Measurements from ENCODE around the gene ZNF48.

Gene ZNF48

DNA sequence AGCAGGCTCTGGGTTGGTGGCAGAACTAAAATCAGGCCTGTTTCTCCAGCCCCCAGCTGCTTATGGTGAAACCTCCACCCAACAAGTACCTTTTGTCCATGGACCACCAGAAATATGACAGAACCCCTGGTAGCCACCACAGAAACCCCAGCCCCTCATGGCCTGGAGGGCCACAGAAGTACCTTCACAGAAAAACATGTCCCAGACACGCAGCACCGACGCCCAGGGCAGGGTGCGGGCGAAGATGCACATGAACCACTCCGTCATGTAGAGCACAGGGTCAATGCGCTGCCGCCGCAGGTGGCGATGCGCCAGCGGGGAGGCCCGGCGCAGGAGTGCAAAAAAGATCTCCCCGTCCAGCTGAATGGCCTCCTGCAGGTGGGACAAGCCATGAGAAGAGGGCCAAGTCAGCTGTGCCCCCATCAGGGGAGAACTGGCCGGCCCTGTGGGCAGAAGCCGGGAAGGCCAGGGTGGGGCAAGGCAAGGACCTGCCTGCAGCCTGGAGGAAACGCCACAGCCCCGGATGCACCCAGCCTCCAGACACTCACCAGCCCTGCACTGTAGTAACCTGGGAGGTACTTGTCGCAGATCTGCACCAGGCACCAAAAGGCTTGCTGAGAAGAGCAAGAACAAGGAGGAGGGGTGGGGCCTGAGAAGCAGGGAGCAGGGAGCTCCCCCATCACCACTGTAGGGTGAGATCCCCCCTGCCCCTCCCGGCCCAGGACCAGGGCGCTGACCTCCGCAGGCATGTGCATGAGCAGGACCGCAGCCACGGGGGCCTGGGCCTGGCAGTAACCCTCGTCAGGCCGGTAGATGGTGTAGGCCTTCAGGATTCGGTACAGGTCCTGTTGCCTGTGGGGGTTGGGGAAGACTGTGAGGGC lies 36.0 kb upstream of the ZNF48 start:
- no peak for DNase-seq

- DNase-seq, result no peak
These were observed 35.4 kb upstream of the ZNF48 start for GRCh38 chr16:30359871-30360170.

DNA sequence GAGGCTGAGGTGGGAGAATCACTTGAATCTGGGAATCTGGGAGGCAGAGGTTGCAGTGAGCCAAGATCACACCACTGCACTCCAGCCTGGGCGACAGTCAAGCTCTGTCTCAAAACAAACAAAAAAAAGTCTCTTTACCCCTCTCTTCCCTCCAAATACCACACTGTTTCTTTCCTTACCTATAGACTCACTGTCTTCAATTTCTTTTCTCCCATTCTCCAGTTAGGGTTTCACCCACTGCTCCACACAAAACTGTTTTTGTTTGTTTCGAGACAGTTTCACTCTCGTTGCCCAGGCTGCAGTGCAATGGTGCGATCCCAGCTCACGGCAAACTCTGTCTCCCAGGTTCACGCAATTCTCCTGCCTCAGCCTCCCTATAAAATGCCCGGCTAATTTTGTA lies 34.0 kb upstream of the ZNF48 start:
- no peak for DNase-seq

DNA sequence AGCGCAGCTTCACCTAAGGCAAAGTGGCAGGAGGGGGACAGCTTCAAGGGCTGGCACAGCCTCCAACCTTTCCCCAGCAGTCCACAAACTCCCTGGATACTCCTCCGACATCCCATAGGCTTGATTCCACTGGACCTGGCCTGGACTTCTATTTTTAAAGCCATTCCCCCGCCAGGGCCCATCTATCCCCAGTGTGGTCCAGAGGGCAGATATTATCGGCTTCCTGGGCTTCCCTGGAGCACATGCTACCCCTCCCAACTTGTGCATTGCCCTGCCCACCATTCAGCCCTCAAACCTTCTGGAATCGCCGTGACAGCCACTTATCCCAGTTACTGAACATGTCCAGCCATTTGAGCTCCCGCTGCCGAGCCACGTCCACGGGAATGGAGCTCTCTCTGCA lies 30.0 kb upstream of the ZNF48 start:
- no peak for DNase-seq

GRCh38 chr16:30366511-30366910 lies 28.7 kb upstream of the ZNF48 start:
- no peak for DNase-seq

GRCh38 chr16:30367349-30368009 lies 27.7 kb upstream of the ZNF48 start:
- DNase-seq, result no peak

DNA sequence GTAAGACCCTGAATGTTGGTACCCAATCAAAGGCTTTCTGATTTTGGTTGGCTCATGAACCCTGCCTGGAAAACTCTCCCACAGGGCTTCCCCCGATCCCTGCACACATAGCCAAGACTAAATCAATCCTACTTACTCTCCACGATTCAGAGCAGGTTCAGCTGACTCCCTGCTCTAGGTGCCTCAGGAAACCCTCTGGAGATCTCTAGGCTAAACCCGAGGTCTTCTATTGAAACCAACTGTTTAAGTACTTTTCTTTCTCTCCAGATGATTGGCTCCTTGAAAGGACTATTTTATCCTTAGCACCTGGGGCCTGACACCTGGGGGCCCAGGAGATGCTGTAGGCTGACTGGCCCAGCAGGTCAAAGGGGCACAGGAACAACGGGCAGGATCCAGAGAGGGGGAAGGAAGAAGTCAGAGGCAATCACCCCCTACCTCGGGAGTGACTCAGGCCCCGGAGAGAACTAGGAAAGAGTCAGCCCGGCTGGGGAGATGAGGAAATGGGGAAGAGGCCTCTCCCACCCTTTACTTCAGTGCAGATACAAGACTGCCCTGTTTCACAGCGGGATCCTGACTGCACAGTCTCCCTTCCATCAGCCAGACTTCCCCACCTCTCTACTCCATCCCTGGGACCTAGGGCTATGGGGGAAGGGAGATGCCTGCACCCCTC lies 27.0 kb upstream of the ZNF48 start:
- peak; percentile 35 to 68 for DNase-seq

GRCh38 chr16:30368792-30369090 lies 26.5 kb upstream of the ZNF48 start:
- DNase-seq, result no peak

DNA sequence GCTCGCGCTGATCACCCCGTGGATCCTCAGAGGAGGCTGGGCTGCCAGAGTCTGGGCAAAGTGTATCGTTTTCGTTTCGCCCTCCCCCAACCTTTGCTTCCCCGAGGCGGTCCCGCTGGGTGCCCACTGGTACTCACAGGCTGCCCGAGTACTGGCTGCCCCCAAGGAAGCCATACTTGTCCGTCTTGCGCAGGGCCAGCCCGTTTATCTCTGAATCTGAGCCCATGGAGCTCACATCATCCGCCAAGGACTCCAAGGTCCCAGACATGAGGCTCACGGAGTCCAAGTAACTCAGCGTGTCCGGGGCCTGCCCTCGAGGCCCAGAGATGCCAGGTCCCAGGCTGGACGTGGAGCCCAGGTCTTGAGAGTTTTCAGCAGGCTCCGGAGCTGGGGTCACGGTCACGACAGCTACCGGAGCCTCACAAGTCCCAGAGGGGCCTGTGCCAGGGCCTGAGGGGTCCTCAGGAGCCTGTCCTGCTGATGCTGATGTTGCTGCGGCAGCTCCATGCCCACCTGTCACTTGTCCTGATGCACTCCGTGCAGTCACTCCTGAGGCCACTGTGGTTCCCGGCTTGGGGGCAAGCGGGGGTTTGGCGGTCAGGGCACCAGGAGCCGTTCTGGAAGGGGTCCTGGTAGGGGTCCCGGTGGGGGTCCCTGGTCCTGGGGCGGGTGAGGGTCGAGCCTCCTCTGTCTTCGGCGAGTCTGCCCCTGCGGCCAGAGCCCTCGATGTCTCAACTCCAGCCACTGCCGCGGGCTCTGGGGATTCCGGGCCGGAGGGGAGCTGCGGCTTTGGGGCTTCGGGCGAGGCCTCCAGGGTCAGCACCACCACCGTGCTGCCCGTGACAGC lies 25.9 kb upstream of the ZNF48 start:
- no peak for DNase-seq

DNA sequence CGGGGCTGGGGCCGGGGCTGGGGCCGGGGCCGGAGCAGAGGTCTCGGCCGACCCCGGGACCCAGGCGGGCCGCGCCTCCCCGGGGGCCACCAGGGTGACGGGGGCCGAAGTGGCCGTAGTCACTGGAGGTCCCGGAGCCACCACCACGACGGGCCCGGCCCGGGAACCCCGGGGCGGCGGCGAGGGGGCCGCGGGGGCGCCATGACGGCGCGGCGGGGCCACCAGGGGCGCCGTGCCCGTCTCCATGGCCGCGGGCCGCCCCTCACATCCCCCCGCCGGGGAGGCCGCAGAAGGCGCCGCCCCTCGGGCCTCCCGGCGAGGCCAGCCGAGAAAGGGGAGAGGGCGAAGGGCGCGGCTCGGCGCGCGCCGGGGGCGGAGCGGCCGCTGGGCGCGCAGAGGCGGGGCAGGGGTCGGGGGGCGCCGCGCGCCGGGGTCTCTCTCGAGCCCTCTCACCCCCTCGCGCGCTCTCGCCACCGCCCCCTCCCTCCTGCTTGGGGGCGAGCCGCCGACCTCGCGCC lies 25.2 kb upstream of the ZNF48 start:
- DNase-seq, result no peak

GRCh38 chr16:30370456-30371247 lies 24.6 kb upstream of the ZNF48 start, which contains the start of gene TBC1D10B:
Gene TBC1D10B, minus strand, starts transcription at chr16:30370494. Its CDS starts 311 bp downstream, at chr16:30370183.
- DNase-seq, result peak; percentile 88 to 100

- no peak for DNase-seq
These were observed 23.9 kb upstream of the ZNF48 start for GRCh38 chr16:30371248-30371816.

GRCh38 chr16:30372038-30372712 lies 23.0 kb upstream of the ZNF48 start:
- DNase-seq, result no peak

GRCh38 chr16:30372725-30373124 lies 22.5 kb upstream of the ZNF48 start:
- no peak for DNase-seq

DNA sequence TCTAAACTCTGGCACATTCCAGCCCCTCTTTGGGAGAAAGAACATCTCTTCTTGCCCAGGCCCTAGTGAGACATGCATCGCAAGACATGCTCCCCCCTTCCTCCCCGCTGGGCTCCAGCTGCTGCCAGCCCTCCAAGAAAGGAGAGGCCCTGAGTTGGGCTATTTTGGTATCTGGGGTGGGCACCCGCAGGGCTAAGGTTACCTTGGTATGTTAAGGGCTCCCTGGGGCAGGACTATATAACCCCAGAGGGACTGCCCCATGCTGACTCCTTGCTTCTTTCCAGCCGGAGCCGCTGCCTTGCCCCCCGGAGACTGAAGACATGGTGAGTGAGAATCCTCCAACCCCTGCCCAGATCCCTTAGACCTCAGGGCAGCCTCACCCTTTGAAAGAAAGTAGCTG lies 20.7 kb upstream of the ZNF48 start, which contains the start of gene MYL11:
TSS of gene MYL11 (plus strand) at position 265 of the 400 bp plus-strand sequence. CDS start at position 321, 56 bp downstream.
- DNase-seq, result no peak

GRCh38 chr16:30375864-30376263 lies 19.4 kb upstream of the ZNF48 start:
- no peak for DNase-seq

- no peak for DNase-seq
These were observed 18.7 kb upstream of the ZNF48 start for GRCh38 chr16:30376461-30376902.

DNA sequence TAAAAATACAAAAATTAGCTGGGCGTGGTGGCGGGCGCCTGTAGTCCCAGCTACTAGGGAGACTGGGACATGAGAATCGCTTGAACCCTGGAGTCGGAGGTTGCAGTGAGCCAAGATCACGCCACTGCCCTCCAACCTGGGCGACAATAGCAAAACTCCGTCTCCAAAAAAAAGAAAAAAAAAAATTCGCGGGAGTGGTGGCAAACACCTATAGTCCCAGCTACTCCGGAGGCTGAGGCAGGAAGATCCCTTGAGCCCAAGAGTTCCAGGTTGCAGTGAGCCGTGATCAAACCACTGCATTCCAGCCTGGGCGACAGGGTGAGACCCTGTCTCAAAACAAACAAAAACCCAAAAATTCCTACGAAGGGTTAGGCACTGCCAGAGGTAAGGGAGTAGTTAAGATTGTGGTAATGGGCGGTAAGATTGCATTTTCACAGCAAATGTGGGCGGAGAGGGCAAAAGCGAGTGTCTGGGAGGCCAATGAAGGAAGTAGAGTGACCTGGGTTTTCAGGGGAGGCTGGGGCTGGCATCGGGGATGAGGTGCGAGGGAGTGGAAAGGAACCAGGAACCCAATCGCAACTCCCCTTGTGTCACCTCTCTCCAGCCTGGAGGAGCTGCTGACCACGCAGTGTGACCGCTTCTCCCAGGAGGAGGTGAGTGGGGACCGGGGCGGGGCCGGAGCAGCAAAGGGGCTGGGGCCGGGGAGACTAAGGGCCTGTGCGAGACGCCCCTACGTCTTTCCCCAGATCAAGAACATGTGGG lies 18.0 kb upstream of the ZNF48 start:
- no peak for DNase-seq

GRCh38 chr16:30377812-30378235 lies 17.4 kb upstream of the ZNF48 start:
- DNase-seq, result peak; percentile 80 to 87

All from bone marrow (tissue), 2 donors.